GM10266 (cell line): ENCODE measurements around the gene MPZL1.

Experiments
- DNase-seq: peaks from one replicate; pipeline ENCODE4 v3.0.0; 2012; ENCODE audit errors: extremely low spot score
- TF ChIP-seq, protein P1 (sequence below): IDR thresholded peaks from 2 replicates; pipeline ENCODE4 v1.5.1; 2012; ENCODE audit warnings: mild to moderate bottlenecking, low read depth; ENCODE audit not compliant: control insufficient read depth, insufficient read depth; ENCODE audit errors: missing control alignments

The MPZL1 gene

DNA sequence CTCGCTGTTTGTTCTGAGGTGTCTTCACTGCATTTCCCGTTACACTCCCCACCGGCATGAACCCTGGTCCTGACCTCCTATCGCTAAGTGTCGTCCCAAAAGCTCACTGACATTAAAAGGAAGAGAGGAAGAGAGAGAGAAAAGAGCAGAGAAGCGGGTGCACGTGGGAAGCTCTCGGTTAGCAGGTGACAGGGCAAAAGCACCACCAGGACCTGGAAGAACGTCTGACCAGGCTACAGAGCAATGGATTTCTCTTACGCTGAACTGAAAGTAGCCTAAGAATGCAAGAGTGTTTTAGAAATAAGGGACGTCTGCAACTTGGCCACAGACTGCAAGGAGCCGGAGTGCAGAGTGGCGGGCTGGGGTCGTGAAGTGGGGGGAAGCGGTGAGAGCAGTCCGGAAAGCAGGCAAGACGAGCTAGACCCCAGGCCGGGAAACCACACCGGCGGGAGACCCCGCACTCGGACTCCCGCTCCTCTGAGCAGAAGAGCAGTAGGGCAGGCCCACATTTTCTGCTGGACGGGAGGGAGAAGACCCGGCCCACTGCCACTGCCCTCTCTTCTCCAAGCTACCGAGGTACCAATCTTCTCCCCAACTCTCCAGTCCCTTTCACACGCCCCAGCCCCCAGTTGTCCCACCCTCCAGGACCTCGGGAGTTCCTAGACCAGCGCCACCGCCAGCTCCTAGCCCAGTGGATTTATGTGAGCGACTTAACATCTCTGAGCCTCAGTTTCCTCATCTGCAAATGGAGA, 8.3 kb upstream of the MPZL1 start:
- DNase-seq = no peak
- TF ChIP-seq, protein P1, sequence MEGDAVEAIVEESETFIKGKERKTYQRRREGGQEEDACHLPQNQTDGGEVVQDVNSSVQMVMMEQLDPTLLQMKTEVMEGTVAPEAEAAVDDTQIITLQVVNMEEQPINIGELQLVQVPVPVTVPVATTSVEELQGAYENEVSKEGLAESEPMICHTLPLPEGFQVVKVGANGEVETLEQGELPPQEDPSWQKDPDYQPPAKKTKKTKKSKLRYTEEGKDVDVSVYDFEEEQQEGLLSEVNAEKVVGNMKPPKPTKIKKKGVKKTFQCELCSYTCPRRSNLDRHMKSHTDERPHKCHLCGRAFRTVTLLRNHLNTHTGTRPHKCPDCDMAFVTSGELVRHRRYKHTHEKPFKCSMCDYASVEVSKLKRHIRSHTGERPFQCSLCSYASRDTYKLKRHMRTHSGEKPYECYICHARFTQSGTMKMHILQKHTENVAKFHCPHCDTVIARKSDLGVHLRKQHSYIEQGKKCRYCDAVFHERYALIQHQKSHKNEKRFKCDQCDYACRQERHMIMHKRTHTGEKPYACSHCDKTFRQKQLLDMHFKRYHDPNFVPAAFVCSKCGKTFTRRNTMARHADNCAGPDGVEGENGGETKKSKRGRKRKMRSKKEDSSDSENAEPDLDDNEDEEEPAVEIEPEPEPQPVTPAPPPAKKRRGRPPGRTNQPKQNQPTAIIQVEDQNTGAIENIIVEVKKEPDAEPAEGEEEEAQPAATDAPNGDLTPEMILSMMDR = no peak

DNA sequence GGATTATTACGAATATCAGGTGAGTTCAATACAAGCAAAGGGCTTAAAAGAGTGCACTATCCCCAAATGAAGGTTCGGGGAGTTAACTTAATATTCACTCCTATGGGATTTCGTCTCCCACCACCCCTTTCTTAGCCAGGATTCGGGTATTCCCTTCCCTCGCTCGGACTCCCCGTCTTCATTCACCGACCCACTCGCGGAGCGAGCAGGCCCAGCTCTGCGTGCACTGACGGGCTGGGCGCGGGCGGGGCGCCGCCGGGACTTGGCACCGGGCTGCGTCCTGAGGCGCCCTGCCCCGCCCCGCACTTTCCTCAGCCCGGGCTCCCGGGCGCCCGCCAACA, 7.7 kb upstream of the MPZL1 start:
- no peak for DNase-seq
- TF ChIP-seq, protein P1 = no peak

DNA sequence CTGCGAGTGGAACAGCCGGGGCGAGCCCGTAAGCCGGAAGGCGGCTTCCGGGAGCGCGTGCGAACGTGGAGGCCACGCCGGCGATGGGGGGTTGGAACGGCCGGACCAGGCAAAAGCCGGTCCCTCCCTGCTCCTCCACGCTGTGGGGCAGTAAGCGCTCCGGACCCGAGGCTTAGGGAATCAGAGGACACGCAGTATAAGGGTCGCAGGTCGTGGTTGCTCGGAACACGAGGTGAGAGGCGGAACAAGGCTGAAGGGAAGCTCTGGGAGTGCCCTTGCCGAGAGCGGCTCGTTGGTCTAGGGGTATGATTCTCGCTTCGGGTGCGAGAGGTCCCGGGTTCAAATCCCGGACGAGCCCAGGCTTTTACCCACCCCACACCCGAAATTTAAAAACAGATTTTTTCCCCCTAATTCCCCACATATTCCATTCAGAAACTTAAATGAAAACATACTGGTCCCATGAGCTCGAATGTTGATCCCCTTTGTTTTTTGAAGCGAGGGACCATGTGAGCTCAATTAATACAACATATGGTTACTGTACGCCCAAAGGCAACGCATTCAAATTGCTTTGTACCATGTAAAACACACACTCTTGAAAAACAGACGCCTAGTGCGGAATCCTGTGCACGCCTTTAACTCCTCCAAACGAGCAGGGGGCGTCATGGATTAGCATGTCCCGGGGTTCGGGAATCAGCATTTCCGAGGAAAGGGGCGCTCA, 7.2 kb upstream of the MPZL1 start:
- TF ChIP-seq, protein P1 = no peak

DNA sequence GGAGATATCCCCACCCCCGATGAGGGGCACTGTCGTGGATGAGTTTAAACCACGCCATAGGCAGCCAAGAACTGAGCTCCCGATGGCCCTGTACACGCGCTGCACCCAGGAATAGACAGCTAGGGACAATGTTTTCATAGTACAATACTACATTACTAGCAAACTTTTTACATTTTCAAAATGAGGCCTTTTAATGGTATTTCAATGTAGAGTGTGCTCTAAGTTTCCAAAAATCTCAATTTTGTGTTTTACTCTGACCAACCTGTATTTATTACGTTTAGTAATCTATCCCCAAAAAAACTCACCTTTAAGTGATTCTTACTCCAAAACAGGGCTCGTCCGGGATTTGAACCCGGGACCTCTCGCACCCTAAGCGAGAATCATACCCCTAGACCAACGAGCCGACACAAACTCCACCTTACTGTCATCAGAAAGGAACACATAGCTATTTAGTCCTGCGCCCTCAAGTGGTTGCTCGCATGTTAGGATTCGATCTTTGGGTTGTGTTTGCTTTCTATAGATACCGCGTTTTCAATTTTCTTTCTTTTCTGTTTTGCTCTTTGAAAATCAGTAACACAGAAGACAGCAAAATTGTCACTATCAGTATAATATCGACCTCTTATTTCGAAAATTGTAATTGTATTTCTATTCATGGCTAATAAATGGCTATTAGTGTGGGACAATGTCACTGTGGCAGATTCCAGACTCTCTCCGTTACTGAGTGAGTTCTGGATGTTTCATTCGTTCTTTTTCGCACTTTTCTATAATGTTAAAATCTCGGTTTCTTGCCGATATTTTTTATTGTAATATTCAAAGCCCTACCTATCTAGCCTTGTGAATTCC, 6.4 kb upstream of the MPZL1 start:
- DNase-seq = peak; percentile 85
- TF ChIP-seq, protein P1 = peak; percentile 88

More for the DNA sequence above, 7.2 kb upstream of the MPZL1 start:
- peak; percentile 70 for DNase-seq

DNA sequence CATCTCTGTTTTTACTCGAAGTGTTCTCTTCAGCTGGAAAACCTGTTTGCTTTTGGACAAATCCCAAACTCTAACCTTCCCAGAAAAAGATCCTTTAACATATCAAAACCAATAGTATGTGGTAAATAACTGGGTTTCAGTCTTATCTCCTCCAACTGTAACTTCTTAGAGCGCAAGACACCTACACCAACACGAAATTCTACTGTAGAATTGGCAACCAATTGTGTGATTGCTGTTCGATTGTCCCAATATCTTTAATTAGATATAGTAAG, 5.8 kb upstream of the MPZL1 start:
- no peak for DNase-seq
- TF ChIP-seq, protein P1 = no peak

DNA sequence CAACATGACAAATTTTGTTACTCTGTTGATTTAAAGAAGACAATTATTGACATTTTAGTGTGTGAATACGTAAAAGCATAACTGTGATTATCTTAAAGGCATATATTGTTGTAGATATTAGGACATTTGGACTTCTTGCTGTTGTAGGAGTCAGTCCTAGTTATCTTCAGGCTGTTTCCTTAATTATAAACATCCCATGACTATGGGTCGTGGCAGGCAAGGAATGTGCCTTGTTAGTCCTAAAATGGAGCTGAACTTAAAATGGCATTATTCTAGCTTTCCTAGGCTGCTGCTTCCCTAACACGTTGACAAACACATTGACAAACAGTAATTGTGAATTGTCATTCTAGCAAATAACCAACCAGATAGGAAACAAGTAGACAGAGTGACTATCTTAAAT, 4.4 kb upstream of the MPZL1 start:
- TF ChIP-seq, protein P1 = no peak
- DNase-seq = no peak
